ENCODE results near the gene MCEMP1.

The MCEMP1 gene

GRCh38 chr19:7722231-7722651 is 45.4 kb downstream of the MCEMP1 start:
- WGBS (ENCODE audit: extremely low coverage, insufficient coverage, insufficient read length) = no CpG with 5 or more reads among the region's 5 CpGs
- no peak overlapping the region for H3K4ac ChIP-seq (ENCODE audit: low read depth, low read length)
- H2AK5ac ChIP-seq (ENCODE audit: low read length) = no peak overlapping the region
- H2AFZ ChIP-seq (ENCODE audit: insufficient read depth, low read length, poor library complexity) = no peak overlapping the region
- peaks cover under 1% of the 10 kb centered on the region for H3K27me3 ChIP-seq (ENCODE audit: insufficient read depth, low read length)
- no peak overlapping the region for H2BK5ac ChIP-seq (ENCODE audit: low read depth, low read length, poor library complexity)
- no peak overlapping the region for H3K27ac ChIP-seq (ENCODE audit: low read depth, low read length)
- no peaks in the 10 kb centered on the region for H3K79me2 ChIP-seq (ENCODE audit: control insufficient read depth, insufficient read depth, low read length, poor library complexity)
- H3K18ac ChIP-seq (ENCODE audit: low read length) = no peak overlapping the region
- no peaks in the 10 kb centered on the region for H3K4me1 ChIP-seq (ENCODE audit: control insufficient read depth in 1 of 2, insufficient read depth in 2 of 2, low read length in 2 of 2)
- no peak overlapping the region for H3K23ac ChIP-seq (ENCODE audit: low read length)
- no peak overlapping the region for H4K91ac ChIP-seq (ENCODE audit: low read depth, low read length)
- no peaks in the 10 kb centered on the region for H3K9me3 ChIP-seq (ENCODE audit: insufficient read depth, low read depth, low read length)
- H3K9ac ChIP-seq (ENCODE audit: low read length) = no peak overlapping the region
- no peak overlapping the region for H4K12ac ChIP-seq (ENCODE audit: low read depth, low read length)
- H3K4me2 ChIP-seq (ENCODE audit: low read length) = no peak overlapping the region
- no peak overlapping the region for H2BK12ac ChIP-seq (ENCODE audit: low read length)
- no peak overlapping the region for H3K4me3 ChIP-seq (ENCODE audit: low read depth, low read length)
- no peaks in the 10 kb centered on the region for H3K79me1 ChIP-seq (ENCODE audit: low read length)
- H2BK120ac ChIP-seq (ENCODE audit: insufficient read depth, low read length, poor library complexity) = no peak overlapping the region
- H3K36me3 ChIP-seq (ENCODE audit: control insufficient read depth in 1 of 2, insufficient read depth in 2 of 2, low read length in 2 of 2) = no peaks in the 10 kb centered on the region
- H3K14ac ChIP-seq (ENCODE audit: low read length) = no peak overlapping the region
- DNase-seq = no peak
- no peak overlapping the region for H4K8ac ChIP-seq (ENCODE audit: low read depth, low read length)

- no peak overlapping the region for H2BK120ac ChIP-seq (ENCODE audit: insufficient read depth, low read length, poor library complexity)
Observed at GRCh38 chr19:7725791-7726190, 48.9 kb downstream of the MCEMP1 start.

DNA sequence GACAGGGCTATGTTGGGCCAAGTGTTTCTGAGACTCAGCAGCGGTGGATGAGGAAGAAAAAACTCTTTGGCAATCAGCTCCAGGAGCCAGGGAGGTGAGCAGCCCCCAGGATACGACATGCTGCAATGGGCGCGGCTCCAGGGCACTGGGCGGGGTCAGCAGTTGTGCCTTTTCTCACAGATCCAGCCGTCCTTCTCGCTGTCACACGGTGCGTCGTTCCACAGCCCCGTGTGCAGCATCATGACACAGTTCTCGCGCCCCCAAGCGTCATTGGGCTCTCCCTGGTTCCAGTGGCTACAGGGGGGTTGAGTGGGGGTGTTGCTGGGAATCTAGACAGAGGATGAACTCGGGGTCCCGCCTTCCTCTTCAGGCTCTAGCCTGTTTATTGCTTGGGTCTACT is 52.3 kb downstream of the MCEMP1 start:
- H3K4me3 ChIP-seq (ENCODE audit: low read depth, low read length) = no peak overlapping the region
- H2BK5ac ChIP-seq (ENCODE audit: low read depth, low read length, poor library complexity) = no peak overlapping the region

More at GRCh38 chr19:7725791-7726190, 48.9 kb downstream of the MCEMP1 start:
- Histone ChIP-seq H2BK12ac (ENCODE audit: low read length) (no peak overlapping the region), H3K9ac (ENCODE audit: low read length) (no peak overlapping the region), H3K9me3 (ENCODE audit: insufficient read depth, low read depth, low read length) (peaks cover 5% of the 10 kb centered on the region), H3K14ac (ENCODE audit: low read length) (no peak overlapping the region), H3K4me1 (ENCODE audit: control insufficient read depth in 1 of 2, insufficient read depth in 2 of 2, low read length in 2 of 2) (no peaks in the 10 kb centered on the region), H2BK5ac (ENCODE audit: low read depth, low read length, poor library complexity) (no peak overlapping the region), H4K8ac (ENCODE audit: low read depth, low read length) (no peak overlapping the region), H3K4me3 (ENCODE audit: low read depth, low read length) (no peak overlapping the region), H3K79me1 (ENCODE audit: low read length) (no peaks in the 10 kb centered on the region), H3K18ac (ENCODE audit: low read length) (no peak overlapping the region), H3K27me3 (ENCODE audit: insufficient read depth, low read length) (peaks cover 31% of the 10 kb centered on the region), H3K4ac (ENCODE audit: low read depth, low read length) (no peak overlapping the region), H2AFZ (ENCODE audit: insufficient read depth, low read length, poor library complexity) (no peak overlapping the region), H2AK5ac (ENCODE audit: low read length) (no peak overlapping the region), H3K79me2 (ENCODE audit: control insufficient read depth, insufficient read depth, low read length, poor library complexity) (no peaks in the 10 kb centered on the region), H3K23ac (ENCODE audit: low read length) (no peak overlapping the region), H3K27ac (ENCODE audit: low read depth, low read length) (no peak overlapping the region), H3K36me3 (ENCODE audit: control insufficient read depth in 1 of 2, insufficient read depth in 2 of 2, low read length in 2 of 2) (no peaks in the 10 kb centered on the region), H4K91ac (ENCODE audit: low read depth, low read length) (no peak overlapping the region), H3K4me2 (ENCODE audit: low read length) (no peak overlapping the region), H4K12ac (ENCODE audit: low read depth, low read length) (no peak overlapping the region)
- WGBS (ENCODE audit: extremely low coverage, insufficient coverage, insufficient read length) = no CpG with 5 or more reads among the region's 2 CpGs
- DNase-seq = no peak

More for the DNA sequence above, 52.3 kb downstream of the MCEMP1 start:
- Histone ChIP-seq H3K79me2 (ENCODE audit: control insufficient read depth, insufficient read depth, low read length, poor library complexity) (no peaks in the 10 kb centered on the region), H4K8ac (ENCODE audit: low read depth, low read length) (no peak overlapping the region), H2BK120ac (ENCODE audit: insufficient read depth, low read length, poor library complexity) (no peak overlapping the region), H3K9ac (ENCODE audit: low read length) (no peak overlapping the region), H2AFZ (ENCODE audit: insufficient read depth, low read length, poor library complexity) (no peak overlapping the region), H2BK12ac (ENCODE audit: low read length) (no peak overlapping the region), H4K12ac (ENCODE audit: low read depth, low read length) (no peak overlapping the region), H3K79me1 (ENCODE audit: low read length) (no peaks in the 10 kb centered on the region), H3K18ac (ENCODE audit: low read length) (no peak overlapping the region), H3K23ac (ENCODE audit: low read length) (no peak overlapping the region), H3K27me3 (ENCODE audit: insufficient read depth, low read length) (peaks cover 39% of the 10 kb centered on the region), H3K27ac (ENCODE audit: low read depth, low read length) (no peak overlapping the region), H4K91ac (ENCODE audit: low read depth, low read length) (no peak overlapping the region), H3K36me3 (ENCODE audit: control insufficient read depth in 1 of 2, insufficient read depth in 2 of 2, low read length in 2 of 2) (no peaks in the 10 kb centered on the region), H3K4me1 (ENCODE audit: control insufficient read depth in 1 of 2, insufficient read depth in 2 of 2, low read length in 2 of 2) (no peaks in the 10 kb centered on the region), H3K4me2 (ENCODE audit: low read length) (no peak overlapping the region), H3K4ac (ENCODE audit: low read depth, low read length) (no peak overlapping the region), H3K14ac (ENCODE audit: low read length) (no peak overlapping the region), H3K9me3 (ENCODE audit: insufficient read depth, low read depth, low read length) (peaks cover 8% of the 10 kb centered on the region), H2AK5ac (ENCODE audit: low read length) (no peak overlapping the region)
- DNase-seq = no peak
- WGBS (ENCODE audit: extremely low coverage, insufficient coverage, insufficient read length) = no CpG with 5 or more reads among the region's 16 CpGs
